ENCODE data around the gene PIEZO2. TPM values are rescaled to one million over a fixed set of nuclear protein-coding genes. Genes with fewer than 3 reads are reported as not detected.

The PIEZO2 gene
- total RNA-seq, 1 donor from 2014 or later: 5.3 TPM

- no peaks in the 10 kb centered on the region for H3K27me3 ChIP-seq (ENCODE audit: insufficient read depth, low read length)
- H4K20me1 ChIP-seq (ENCODE audit: insufficient read depth, low read length): no peaks in the 10 kb centered on the region
- H3K27ac Mint-ChIP-seq (ENCODE audit: unreplicated experiment): no peak overlapping the region
- peaks cover 38% of the 10 kb centered on the region for H3K4me1 Mint-ChIP-seq (ENCODE audit: low read depth, unreplicated experiment)
- no peak for FAIRE-seq
- no peaks in the 10 kb centered on the region for H3K9me3 Mint-ChIP-seq (ENCODE audit: unreplicated experiment)
- H3K27ac ChIP-seq (ENCODE audit: low read depth, low read length): no peak overlapping the region
- no peak for DNase-seq (ENCODE audit: low read depth)
- H3K4me1 ChIP-seq (ENCODE audit: insufficient read depth, low read length): peaks cover 37% of the 10 kb centered on the region
- no peaks in the 10 kb centered on the region for H3K79me2 ChIP-seq (ENCODE audit: insufficient read depth, low read length)
- H3K4me3 ChIP-seq (ENCODE audit: insufficient read depth, low read depth, low read length): no peak overlapping the region
- H3K27me3 Mint-ChIP-seq (ENCODE audit: low read depth, unreplicated experiment): no peaks in the 10 kb centered on the region
- H3K9ac ChIP-seq (ENCODE audit: low read length): no peak overlapping the region
- TF ChIP-seq, protein P1, sequence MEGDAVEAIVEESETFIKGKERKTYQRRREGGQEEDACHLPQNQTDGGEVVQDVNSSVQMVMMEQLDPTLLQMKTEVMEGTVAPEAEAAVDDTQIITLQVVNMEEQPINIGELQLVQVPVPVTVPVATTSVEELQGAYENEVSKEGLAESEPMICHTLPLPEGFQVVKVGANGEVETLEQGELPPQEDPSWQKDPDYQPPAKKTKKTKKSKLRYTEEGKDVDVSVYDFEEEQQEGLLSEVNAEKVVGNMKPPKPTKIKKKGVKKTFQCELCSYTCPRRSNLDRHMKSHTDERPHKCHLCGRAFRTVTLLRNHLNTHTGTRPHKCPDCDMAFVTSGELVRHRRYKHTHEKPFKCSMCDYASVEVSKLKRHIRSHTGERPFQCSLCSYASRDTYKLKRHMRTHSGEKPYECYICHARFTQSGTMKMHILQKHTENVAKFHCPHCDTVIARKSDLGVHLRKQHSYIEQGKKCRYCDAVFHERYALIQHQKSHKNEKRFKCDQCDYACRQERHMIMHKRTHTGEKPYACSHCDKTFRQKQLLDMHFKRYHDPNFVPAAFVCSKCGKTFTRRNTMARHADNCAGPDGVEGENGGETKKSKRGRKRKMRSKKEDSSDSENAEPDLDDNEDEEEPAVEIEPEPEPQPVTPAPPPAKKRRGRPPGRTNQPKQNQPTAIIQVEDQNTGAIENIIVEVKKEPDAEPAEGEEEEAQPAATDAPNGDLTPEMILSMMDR (IDR thresholded peaks at IDR 0.05; ENCODE audit: insufficient read depth, low read depth, low read length): no peak
- TF ChIP-seq EZH2 (IDR thresholded peaks at IDR 0.05; ENCODE audit: insufficient read depth, low read length): no peak
- H3K4me2 ChIP-seq (ENCODE audit: low read length): no peak overlapping the region
- no peak overlapping the region for H3K4me3 Mint-ChIP-seq (ENCODE audit: unreplicated experiment)
- no peak overlapping the region for H2AFZ ChIP-seq (ENCODE audit: low read depth, low read length)
- no peaks in the 10 kb centered on the region for H3K9me3 ChIP-seq (ENCODE audit: insufficient read depth, low read depth, low read length)
- H3K36me3 Mint-ChIP-seq (ENCODE audit: low read depth, unreplicated experiment): no peaks in the 10 kb centered on the region
- H3K36me3 ChIP-seq (ENCODE audit: insufficient read depth, low read length): no peaks in the 10 kb centered on the region
Measured at GRCh38 chr18:10930076-10930475, 219.3 kb downstream of the PIEZO2 start.

- no peak overlapping the region for H3K9ac ChIP-seq (ENCODE audit: low read length)
- Mint-ChIP-seq H3K9me3 (ENCODE audit: unreplicated experiment) (no peaks in the 10 kb centered on the region), H3K4me3 (ENCODE audit: unreplicated experiment) (no peak overlapping the region), H3K4me1 (ENCODE audit: low read depth, unreplicated experiment) (peaks cover 40% of the 10 kb centered on the region), H3K27ac (ENCODE audit: unreplicated experiment) (peak overlapping the region; percentile 100), H3K36me3 (ENCODE audit: low read depth, unreplicated experiment) (no peaks in the 10 kb centered on the region), H3K27me3 (ENCODE audit: low read depth, unreplicated experiment) (no peaks in the 10 kb centered on the region)
- H3K79me2 ChIP-seq (ENCODE audit: insufficient read depth, low read length): no peaks in the 10 kb centered on the region
- peak overlapping the region; percentile 87 for H3K27ac ChIP-seq (ENCODE audit: low read depth, low read length)
- no peak for TF ChIP-seq EZH2 (IDR thresholded peaks at IDR 0.05; ENCODE audit: insufficient read depth, low read length)
- TF ChIP-seq, protein P1 (IDR thresholded peaks at IDR 0.05; ENCODE audit: insufficient read depth, low read depth, low read length): no peak
- no peak for FAIRE-seq
- H3K9me3 ChIP-seq (ENCODE audit: insufficient read depth, low read depth, low read length): no peaks in the 10 kb centered on the region
- H3K36me3 ChIP-seq (ENCODE audit: insufficient read depth, low read length): no peaks in the 10 kb centered on the region
- peak overlapping the region; percentile 33 for H3K4me2 ChIP-seq (ENCODE audit: low read length)
- no peaks in the 10 kb centered on the region for H4K20me1 ChIP-seq (ENCODE audit: insufficient read depth, low read length)
- H3K4me1 ChIP-seq (ENCODE audit: insufficient read depth, low read length): peaks cover 37% of the 10 kb centered on the region
- no peaks in the 10 kb centered on the region for H3K27me3 ChIP-seq (ENCODE audit: insufficient read depth, low read length)
- no peak overlapping the region for H2AFZ ChIP-seq (ENCODE audit: low read depth, low read length)
- DNase-seq (ENCODE audit: low read depth): peak; percentile 91
- no peak overlapping the region for H3K4me3 ChIP-seq (ENCODE audit: insufficient read depth, low read depth, low read length)
Measured at GRCh38 chr18:10928772-10929373, 220.5 kb downstream of the PIEZO2 start.

GRCh38 chr18:10928011-10928771, 221.2 kb downstream of the PIEZO2 start:
- peaks cover 37% of the 10 kb centered on the region for H3K4me1 ChIP-seq (ENCODE audit: insufficient read depth, low read length)
- DNase-seq (ENCODE audit: low read depth) (peak; percentile 36), FAIRE-seq (no peak)
- no peak overlapping the region for H3K4me3 Mint-ChIP-seq (ENCODE audit: unreplicated experiment)
- H3K27me3 Mint-ChIP-seq (ENCODE audit: low read depth, unreplicated experiment): no peaks in the 10 kb centered on the region
- H3K36me3 Mint-ChIP-seq (ENCODE audit: low read depth, unreplicated experiment): no peaks in the 10 kb centered on the region
- H3K4me3 ChIP-seq (ENCODE audit: insufficient read depth, low read depth, low read length): no peak overlapping the region
- H3K9me3 Mint-ChIP-seq (ENCODE audit: unreplicated experiment): no peaks in the 10 kb centered on the region
- TF ChIP-seq, protein P1 (IDR thresholded peaks at IDR 0.05; ENCODE audit: insufficient read depth, low read depth, low read length): no peak
- TF ChIP-seq EZH2 (IDR thresholded peaks at IDR 0.05; ENCODE audit: insufficient read depth, low read length): no peak
- no peaks in the 10 kb centered on the region for H3K36me3 ChIP-seq (ENCODE audit: insufficient read depth, low read length)
- peaks cover 47% of the 10 kb centered on the region for H3K4me1 Mint-ChIP-seq (ENCODE audit: low read depth, unreplicated experiment)
- H4K20me1 ChIP-seq (ENCODE audit: insufficient read depth, low read length): no peaks in the 10 kb centered on the region
- H3K27me3 ChIP-seq (ENCODE audit: insufficient read depth, low read length): no peaks in the 10 kb centered on the region
- H3K27ac Mint-ChIP-seq (ENCODE audit: unreplicated experiment): peak overlapping the region; percentile 100
- no peaks in the 10 kb centered on the region for H3K9me3 ChIP-seq (ENCODE audit: insufficient read depth, low read depth, low read length)
- peak overlapping the region; percentile 78 for H3K4me2 ChIP-seq (ENCODE audit: low read length)
- peak overlapping the region; percentile 51 for H3K9ac ChIP-seq (ENCODE audit: low read length)
- H3K79me2 ChIP-seq (ENCODE audit: insufficient read depth, low read length): no peaks in the 10 kb centered on the region
- H2AFZ ChIP-seq (ENCODE audit: low read depth, low read length): peak overlapping the region; percentile 31
- peak overlapping the region; percentile 87 for H3K27ac ChIP-seq (ENCODE audit: low read depth, low read length)
